Measurements from ENCODE around the gene FCAMR.

- TF ChIP-seq CTCF (IDR thresholded peaks at IDR 0.05) (no peak), POLR2A (IDR thresholded peaks at IDR 0.05) (no peak), POLR2AphosphoS5 (IDR thresholded peaks at IDR 0.05) (no peak)
Observed at GRCh38 chr1:206971029-206971655, 882 bp upstream of the FCAMR start.
